Ovary (tissue), 3 donors: ENCODE data around the gene MYLIP.

Experiments used
- CTCF ChIP-seq, 3 donors: fragments of 450-650 bp in 2 of 3; fragments of 200-600 bp in 1 of 3; IDR thresholded peaks; one replicate each; pipeline versions ENCODE4 v1.5.1 to v1.8.0; 2016 to 2022; ENCODE audit warnings: antibody characterized with exemption in 3 of 3, mild to moderate bottlenecking in 1 of 3
- EP300 ChIP-seq: sonication (generic); formaldehyde crosslinking; IDR thresholded peaks from one replicate; pipeline ENCODE4 v1.6.1; 2017; ENCODE audit warnings: antibody characterized with exemption
- POLR2A ChIP-seq: fragments of 450-650 bp; IDR thresholded peaks from one replicate; pipeline ENCODE4 v1.6.1; 2017; ENCODE audit warnings: antibody characterized with exemption, mild to moderate bottlenecking, moderate library complexity
- donor health status: DM: no; HTN: no; CAD: no.

- TF ChIP-seq POLR2A: no peak
- TF ChIP-seq CTCF (IDR thresholded peaks at IDR 0.05): no peak
- no peak for TF ChIP-seq EP300
Observed at GRCh38 chr6:16134430-16134829, 5.5 kb downstream of the MYLIP start.
